Measurements from ENCODE around the gene FRMD4B. TPM values are rescaled to one million over a fixed set of nuclear protein-coding genes. Genes with fewer than 3 reads are reported as not detected.

The FRMD4B gene
- polyA plus RNA-seq, 1 experiment, result 0.09 TPM

GRCh38 chr3:69352305-69353087, 33.4 kb downstream of the FRMD4B start:
- H3K4me3 ChIP-seq (ENCODE audit: low read depth, low read length), result no peak overlapping the region
- no peaks in the 10 kb centered on the region for H3K27me3 ChIP-seq (ENCODE audit: control insufficient read depth, insufficient read depth, low read length)
- no peak for TF ChIP-seq CTCF (IDR thresholded peaks at IDR 0.05; ENCODE audit: insufficient read depth, low read depth, low read length)
- no peaks in the 10 kb centered on the region for H3K36me3 ChIP-seq (ENCODE audit: control insufficient read depth, insufficient read depth, low read length)
- ChIA-PET POLR2A (no interaction called here), CTCF (no interaction called here)
- no peak for DNase-seq (ENCODE audit: low read depth)

GRCh38 chr3:69343875-69344274, 42.0 kb downstream of the FRMD4B start:
- CTCF ChIA-PET, result interaction anchor here (0.8 kb wide), 1 partner anchor 225 kb away, joined by 3 read pairs; no protein-coding TSS in a partner anchor
- TF ChIP-seq CTCF (IDR thresholded peaks at IDR 0.05; ENCODE audit: insufficient read depth, low read depth, low read length), result no peak
- no peaks in the 10 kb centered on the region for H3K36me3 ChIP-seq (ENCODE audit: control insufficient read depth, insufficient read depth, low read length)
- no peak for DNase-seq (ENCODE audit: low read depth)
- H3K4me3 ChIP-seq (ENCODE audit: low read depth, low read length), result no peak overlapping the region
- no peaks in the 10 kb centered on the region; the same call in 1 of the 2 replicates for H3K27me3 ChIP-seq (ENCODE audit: control insufficient read depth, insufficient read depth, low read length)
- POLR2A ChIA-PET, result no interaction called here

GRCh38 chr3:69342074-69342473, 43.8 kb downstream of the FRMD4B start:
- CTCF ChIA-PET, result no interaction called here
- no peak for DNase-seq (ENCODE audit: low read depth)
- H3K4me3 ChIP-seq (ENCODE audit: low read depth, low read length), result no peak overlapping the region
- no peaks in the 10 kb centered on the region; the same call in 1 of the 2 replicates for H3K27me3 ChIP-seq (ENCODE audit: control insufficient read depth, insufficient read depth, low read length)
- no peak for TF ChIP-seq CTCF (IDR thresholded peaks at IDR 0.05; ENCODE audit: insufficient read depth, low read depth, low read length)
- POLR2A ChIA-PET, result no interaction called here
- no peaks in the 10 kb centered on the region for H3K36me3 ChIP-seq (ENCODE audit: control insufficient read depth, insufficient read depth, low read length)

GRCh38 chr3:69339760-69340159, 46.1 kb downstream of the FRMD4B start:
- no peak overlapping the region for H3K4me3 ChIP-seq (ENCODE audit: low read depth, low read length)
- no peak for DNase-seq (ENCODE audit: low read depth)
- ChIA-PET POLR2A (no interaction called here), CTCF (interaction anchor here (1.5 kb wide), 1 partner anchor 179 kb away, joined by 4 read pairs; no protein-coding TSS in a partner anchor)
- H3K36me3 ChIP-seq (ENCODE audit: control insufficient read depth, insufficient read depth, low read length), result no peaks in the 10 kb centered on the region
- TF ChIP-seq CTCF (IDR thresholded peaks at IDR 0.05; ENCODE audit: insufficient read depth, low read depth, low read length), result no peak
- H3K27me3 ChIP-seq (ENCODE audit: control insufficient read depth, insufficient read depth, low read length), result no peaks in the 10 kb centered on the region; the same call in 1 of the 2 replicates

GRCh38 chr3:69338911-69339310, 47.0 kb downstream of the FRMD4B start:
- no peak overlapping the region for H3K4me3 ChIP-seq (ENCODE audit: low read depth, low read length)
- DNase-seq (ENCODE audit: low read depth), result no peak
- TF ChIP-seq CTCF (IDR thresholded peaks at IDR 0.05; ENCODE audit: insufficient read depth, low read depth, low read length), result no peak
- no peaks in the 10 kb centered on the region for H3K27me3 ChIP-seq (ENCODE audit: control insufficient read depth, insufficient read depth, low read length)
- no peaks in the 10 kb centered on the region for H3K36me3 ChIP-seq (ENCODE audit: control insufficient read depth, insufficient read depth, low read length)
- CTCF ChIA-PET, result interaction anchor here (1.5 kb wide), 1 partner anchor 178 kb away, joined by 4 read pairs; no protein-coding TSS in a partner anchor
- POLR2A ChIA-PET, result no interaction called here

All from BJ (cell line).